ENCODE data around the gene TLX2.

GRCh38 chr2:74540291-74540690, 26.0 kb downstream of the TLX2 start:
- TF ChIP-seq EZH2 (IDR thresholded peaks at IDR 0.05; ENCODE audit: insufficient read depth, poor library complexity, severe bottlenecking) (no peak), EZH2phosphoT487 (IDR thresholded peaks at IDR 0.05; ENCODE audit: insufficient read depth, low read depth) (no peak)

Data from GM23248 (cell line).